ENCODE results near the gene CDSN.
A peak's percentile ranks its signal among the peaks of the same experiment; 100 is the strongest.

Gene CDSN

GRCh38 chr6:31092769-31093505 is 27.3 kb downstream of the CDSN start:
- CTCF ChIA-PET, result interaction anchor here (0.7 to 6.7 kb wide), 9 partner anchors 9 to 283 kb away, joined by 3 to 66 read pairs (median 4); partner anchors contain the start of genes C6orf15 and PSORS1C1
- Histone ChIP-seq H3K4me1 (ENCODE audit: control extremely low read depth in 1 of 4, control insufficient read depth in 4 of 4, insufficient read depth in 4 of 4, low read length in 3 of 4) (peaks cover 13 to 57% (median 45%) of the 10 kb centered on the region in 4 experiments), H3K36me3 (ENCODE audit: control insufficient read depth in 4 of 4, insufficient read depth in 4 of 4, low read length in 3 of 4) (no peaks in the 10 kb centered on the region), H3K27me3 (replicated peaks in 2 of 5; ENCODE audit: control insufficient read depth in 4 of 5, insufficient read depth in 5 of 5, low read length in 4 of 5) (no peaks in the 10 kb centered on the region), H3K27ac (ENCODE audit: insufficient read depth in 1 of 2, low read depth in 1 of 2, low read length in 2 of 2, poor library complexity in 1 of 2, severe bottlenecking in 2 of 2) (peak overlapping the region in 1 of 2 experiments; percentile 49), H3K4me3 (ENCODE audit: control insufficient read depth in 1 of 7, extremely low read depth in 1 of 7, insufficient read depth in 4 of 7, low read depth in 2 of 7, low read length in 6 of 7) (no peak overlapping the region), H3K9me3 (ENCODE audit: control extremely low read depth in 1 of 5, control insufficient read depth in 4 of 5, insufficient read depth in 2 of 5, low read depth in 1 of 5, low read length in 4 of 5) (no peaks in the 10 kb centered on the region)
- POLR2A ChIA-PET, result interaction anchor here (0.6 kb wide), 2 partner anchors 478 to 1240 kb away, joined by 3 to 4 read pairs; no protein-coding TSS in a partner anchor
- 94% methylated on average over 9 of the region's 12 CpGs for WGBS (ENCODE audit: insufficient coverage)
- no peak for DNase-seq

GRCh38 chr6:31092238-31092637 is 28.0 kb downstream of the CDSN start:
- Histone ChIP-seq H3K4me3 (ENCODE audit: control insufficient read depth in 1 of 7, extremely low read depth in 1 of 7, insufficient read depth in 4 of 7, low read depth in 2 of 7, low read length in 6 of 7) (no peak overlapping the region), H3K36me3 (ENCODE audit: control insufficient read depth in 4 of 4, insufficient read depth in 4 of 4, low read length in 3 of 4) (no peaks in the 10 kb centered on the region), H3K27me3 (replicated peaks in 2 of 5; ENCODE audit: control insufficient read depth in 4 of 5, insufficient read depth in 5 of 5, low read length in 4 of 5) (no peaks in the 10 kb centered on the region), H3K9me3 (ENCODE audit: control extremely low read depth in 1 of 5, control insufficient read depth in 4 of 5, insufficient read depth in 2 of 5, low read depth in 1 of 5, low read length in 4 of 5) (no peaks in the 10 kb centered on the region), H3K4me1 (ENCODE audit: control extremely low read depth in 1 of 4, control insufficient read depth in 4 of 4, insufficient read depth in 4 of 4, low read length in 3 of 4) (peaks cover 13 to 55% (median 43%) of the 10 kb centered on the region in 4 experiments), H3K27ac (ENCODE audit: insufficient read depth in 1 of 2, low read depth in 1 of 2, low read length in 2 of 2, poor library complexity in 1 of 2, severe bottlenecking in 2 of 2) (no peak overlapping the region)
- WGBS (ENCODE audit: insufficient coverage), result 95% methylated on average over 2 of the region's 2 CpGs
- CTCF ChIA-PET, result interaction anchor here (0.8 to 6.7 kb wide), 3 partner anchors 10 to 270 kb away, joined by 3 to 66 read pairs (median 3); partner anchors contain the start of genes C6orf15 and PSORS1C1
- POLR2A ChIA-PET, result no interaction called here
- DNase-seq, result no peak

- CTCF ChIA-PET, result interaction anchor here (0.8 to 6.7 kb wide), 5 partner anchors 11 to 269 kb away, joined by 3 to 66 read pairs (median 3); partner anchors contain the start of genes C6orf15 and PSORS1C1
- no peak for DNase-seq
- Histone ChIP-seq H3K27ac (ENCODE audit: insufficient read depth in 1 of 2, low read depth in 1 of 2, low read length in 2 of 2, poor library complexity in 1 of 2, severe bottlenecking in 2 of 2) (no peak overlapping the region), H3K36me3 (ENCODE audit: control insufficient read depth in 4 of 4, insufficient read depth in 4 of 4, low read length in 3 of 4) (no peaks in the 10 kb centered on the region), H3K4me1 (ENCODE audit: control extremely low read depth in 1 of 4, control insufficient read depth in 4 of 4, insufficient read depth in 4 of 4, low read length in 3 of 4) (peaks cover 13 to 56% (median 44%) of the 10 kb centered on the region in 4 experiments), H3K9me3 (ENCODE audit: control extremely low read depth in 1 of 5, control insufficient read depth in 4 of 5, insufficient read depth in 2 of 5, low read depth in 1 of 5, low read length in 4 of 5) (no peaks in the 10 kb centered on the region), H3K27me3 (replicated peaks in 2 of 5; ENCODE audit: control insufficient read depth in 4 of 5, insufficient read depth in 5 of 5, low read length in 4 of 5) (no peaks in the 10 kb centered on the region), H3K4me3 (ENCODE audit: control insufficient read depth in 1 of 7, extremely low read depth in 1 of 7, insufficient read depth in 4 of 7, low read depth in 2 of 7, low read length in 6 of 7) (no peak overlapping the region)
- POLR2A ChIA-PET, result interaction anchor here (0.6 kb wide), 1 partner anchor 12 kb away, joined by 3 read pairs; no protein-coding TSS in a partner anchor
- no CpG with 5 or more reads among the region's 3 CpGs for WGBS (ENCODE audit: insufficient coverage)
Observed at GRCh38 chr6:31091680-31092079, 28.6 kb downstream of the CDSN start.

GRCh38 chr6:31090973-31091364 is 29.3 kb downstream of the CDSN start:
- H3K36me3 ChIP-seq (ENCODE audit: control insufficient read depth in 4 of 4, insufficient read depth in 4 of 4, low read length in 3 of 4), result no peaks in the 10 kb centered on the region
- H3K27ac ChIP-seq (ENCODE audit: insufficient read depth in 1 of 2, low read depth in 1 of 2, low read length in 2 of 2, poor library complexity in 1 of 2, severe bottlenecking in 2 of 2), result no peak overlapping the region
- H3K9me3 ChIP-seq (ENCODE audit: control extremely low read depth in 1 of 5, control insufficient read depth in 4 of 5, insufficient read depth in 2 of 5, low read depth in 1 of 5, low read length in 4 of 5), result no peaks in the 10 kb centered on the region
- H3K27me3 ChIP-seq (replicated peaks in 2 of 5; ENCODE audit: control insufficient read depth in 4 of 5, insufficient read depth in 5 of 5, low read length in 4 of 5), result no peaks in the 10 kb centered on the region
- H3K4me3 ChIP-seq (ENCODE audit: control insufficient read depth in 1 of 7, extremely low read depth in 1 of 7, insufficient read depth in 4 of 7, low read depth in 2 of 7, low read length in 6 of 7), result no peak overlapping the region
- peaks cover 13 to 53% (median 41%) of the 10 kb centered on the region in 4 experiments for H3K4me1 ChIP-seq (ENCODE audit: control extremely low read depth in 1 of 4, control insufficient read depth in 4 of 4, insufficient read depth in 4 of 4, low read length in 3 of 4)
- ChIA-PET POLR2A (no interaction called here), CTCF (interaction anchor here (0.6 to 6.7 kb wide), 9 partner anchors 9 to 368 kb away, joined by 3 to 66 read pairs (median 6); partner anchors contain the start of genes C6orf15 and PSORS1C1)
- no peak for DNase-seq
- 96% methylated on average over 5 of the region's 6 CpGs for WGBS (ENCODE audit: insufficient coverage)

GRCh38 chr6:31090275-31090972 is 29.8 kb downstream of the CDSN start:
- Histone ChIP-seq H3K36me3 (ENCODE audit: control insufficient read depth in 4 of 4, insufficient read depth in 4 of 4, low read length in 3 of 4) (no peaks in the 10 kb centered on the region), H3K27me3 (replicated peaks in 2 of 5; ENCODE audit: control insufficient read depth in 4 of 5, insufficient read depth in 5 of 5, low read length in 4 of 5) (no peaks in the 10 kb centered on the region), H3K27ac (ENCODE audit: insufficient read depth in 1 of 2, low read depth in 1 of 2, low read length in 2 of 2, poor library complexity in 1 of 2, severe bottlenecking in 2 of 2) (no peak overlapping the region), H3K9me3 (ENCODE audit: control extremely low read depth in 1 of 5, control insufficient read depth in 4 of 5, insufficient read depth in 2 of 5, low read depth in 1 of 5, low read length in 4 of 5) (no peaks in the 10 kb centered on the region), H3K4me1 (ENCODE audit: control extremely low read depth in 1 of 4, control insufficient read depth in 4 of 4, insufficient read depth in 4 of 4, low read length in 3 of 4) (peaks cover 13 to 49% (median 38%) of the 10 kb centered on the region in 4 experiments), H3K4me3 (ENCODE audit: control insufficient read depth in 1 of 7, extremely low read depth in 1 of 7, insufficient read depth in 4 of 7, low read depth in 2 of 7, low read length in 6 of 7) (no peak overlapping the region)
- no CpG with 5 or more reads among the region's 3 CpGs for WGBS (ENCODE audit: insufficient coverage)
- no peak for DNase-seq
- ChIA-PET CTCF (interaction anchor here (0.6 to 6.7 kb wide), 10 partner anchors 10 to 367 kb away, joined by 3 to 66 read pairs (median 6); partner anchors contain the start of genes C6orf15 and PSORS1C1), POLR2A (no interaction called here)

GRCh38 chr6:31087494-31088089 is 32.7 kb downstream of the CDSN start:
- POLR2A ChIA-PET, result no interaction called here
- 0% methylated on average over 3 of the region's 14 CpGs for WGBS (ENCODE audit: insufficient coverage)
- H3K4me3 ChIP-seq (ENCODE audit: control insufficient read depth in 1 of 7, extremely low read depth in 1 of 7, insufficient read depth in 4 of 7, low read depth in 2 of 7, low read length in 6 of 7), result peak overlapping the region in 1 of 7 experiments; percentile 26

More at GRCh38 chr6:31087494-31088089, 32.7 kb downstream of the CDSN start:
- peaks cover 0 to 21% (median 14%) of the 10 kb centered on the region in 4 experiments for H3K4me1 ChIP-seq (ENCODE audit: control extremely low read depth in 1 of 4, control insufficient read depth in 4 of 4, insufficient read depth in 4 of 4, low read length in 3 of 4)
- H3K36me3 ChIP-seq (ENCODE audit: control insufficient read depth in 4 of 4, insufficient read depth in 4 of 4, low read length in 3 of 4), result no peaks in the 10 kb centered on the region
- CTCF ChIA-PET, result interaction anchor here (0.6 to 3.6 kb wide), 34 partner anchors 9 to 409 kb away, joined by 3 to 33 read pairs (median 5); partner anchors contain the start of genes MUCL3 and PSORS1C1
- no peaks in the 10 kb centered on the region for H3K9me3 ChIP-seq (ENCODE audit: control extremely low read depth in 1 of 5, control insufficient read depth in 4 of 5, insufficient read depth in 2 of 5, low read depth in 1 of 5, low read length in 4 of 5)
- DNase-seq, result peak; percentile 87 to 91 (median 90)
- no peaks in the 10 kb centered on the region for H3K27me3 ChIP-seq (replicated peaks in 2 of 5; ENCODE audit: control insufficient read depth in 4 of 5, insufficient read depth in 5 of 5, low read length in 4 of 5)
- H3K27ac ChIP-seq (ENCODE audit: insufficient read depth in 1 of 2, low read depth in 1 of 2, low read length in 2 of 2, poor library complexity in 1 of 2, severe bottlenecking in 2 of 2), result peak overlapping the region in 1 of 2 experiments; percentile 28
